Rectal smooth muscle tissue (tissue), 1 donor: ENCODE data around the gene PLEKHA5.
"Not testable (repeated sequence)": the region's sequence is repeated elsewhere in the genome, so short reads cannot be mapped to it uniquely, and the experiment has no call there.

Experiments
- H3K27ac ChIP-seq: one replicate; pipeline ENCODE4 v1.7.0; 2013; ENCODE audit warnings: low read depth, low read length, inconsistent platforms
- H3K27me3 ChIP-seq: one replicate; pipeline ENCODE4 v1.7.0; 2013; ENCODE audit warnings: low read length; ENCODE audit not compliant: control insufficient read depth, insufficient read depth
- H3K36me3 ChIP-seq: one replicate; pipeline ENCODE4 v1.7.0; 2013; ENCODE audit warnings: low read length; ENCODE audit not compliant: control insufficient read depth, insufficient read depth
- H3K4me1 ChIP-seq: one replicate; pipeline ENCODE4 v1.7.0; 2013; ENCODE audit warnings: low read length; ENCODE audit not compliant: control insufficient read depth, insufficient read depth
- H3K4me3 ChIP-seq: one replicate; pipeline ENCODE4 v1.7.0; 2013; ENCODE audit warnings: low read length
- H3K9ac ChIP-seq: one replicate; pipeline ENCODE4 v1.7.0; 2013; ENCODE audit warnings: low read length

The PLEKHA5 gene

GRCh38 chr12:19214020-19214419, 84.5 kb downstream of the PLEKHA5 start:
- H3K4me3 ChIP-seq: no peak overlapping the region

DNA sequence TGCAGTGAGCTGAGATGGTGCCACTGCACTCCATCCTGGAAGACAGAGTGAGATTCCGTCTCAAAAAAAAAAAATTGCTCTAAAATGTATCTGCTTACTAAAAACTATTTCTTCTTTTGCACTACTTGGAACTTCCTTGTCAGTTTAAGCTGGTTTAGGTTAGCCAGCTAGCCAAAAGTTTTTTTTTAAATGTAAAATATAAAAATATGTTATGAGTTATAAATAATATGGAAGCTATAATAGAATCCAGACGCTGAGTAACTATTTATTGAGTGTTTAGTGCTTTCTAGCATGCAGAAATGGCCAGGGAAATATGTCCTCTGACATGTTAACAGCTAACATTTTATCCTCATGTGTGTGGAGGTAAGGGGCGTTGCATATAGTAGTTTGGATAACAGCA, 85.6 kb downstream of the PLEKHA5 start:
- Histone ChIP-seq H3K36me3 (no peaks in the 10 kb centered on the region), H3K4me3 (no peak overlapping the region), H3K4me1 (peaks cover 3% of the 10 kb centered on the region), H3K27ac (no peak overlapping the region), H3K9ac (no peak overlapping the region), H3K27me3 (no peaks in the 10 kb centered on the region)

More at GRCh38 chr12:19214020-19214419, 84.5 kb downstream of the PLEKHA5 start:
- Histone ChIP-seq H3K9ac (no peak overlapping the region), H3K4me1 (peaks cover 3% of the 10 kb centered on the region), H3K36me3 (no peaks in the 10 kb centered on the region), H3K27me3 (no peaks in the 10 kb centered on the region), H3K27ac (no peak overlapping the region)

DNA sequence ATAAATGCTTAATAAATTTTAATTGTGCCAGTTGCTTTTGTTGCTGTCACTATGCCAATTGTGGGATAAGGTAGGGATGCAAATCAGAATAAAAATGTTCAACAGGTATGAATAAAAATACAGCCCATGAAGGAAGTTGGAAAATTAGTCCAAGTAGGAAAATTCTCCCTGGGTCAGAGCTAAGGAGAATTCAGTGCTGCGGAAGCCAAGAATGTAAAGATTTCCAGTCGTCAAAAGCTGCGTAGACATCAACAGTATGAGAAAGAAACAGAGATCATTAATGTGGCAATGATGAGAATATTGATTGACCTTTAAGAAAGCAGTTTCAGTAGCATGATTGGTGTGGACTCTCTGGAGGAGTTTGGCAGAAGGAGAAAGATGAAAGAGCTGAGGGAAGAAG, 87.9 kb downstream of the PLEKHA5 start:
- H3K4me3 ChIP-seq: no peak overlapping the region
- H3K4me1 ChIP-seq: peaks cover 3% of the 10 kb centered on the region
- no peak overlapping the region for H3K9ac ChIP-seq
- H3K27ac ChIP-seq: no peak overlapping the region
- H3K27me3 ChIP-seq: no peaks in the 10 kb centered on the region
- H3K36me3 ChIP-seq: no peaks in the 10 kb centered on the region

DNA sequence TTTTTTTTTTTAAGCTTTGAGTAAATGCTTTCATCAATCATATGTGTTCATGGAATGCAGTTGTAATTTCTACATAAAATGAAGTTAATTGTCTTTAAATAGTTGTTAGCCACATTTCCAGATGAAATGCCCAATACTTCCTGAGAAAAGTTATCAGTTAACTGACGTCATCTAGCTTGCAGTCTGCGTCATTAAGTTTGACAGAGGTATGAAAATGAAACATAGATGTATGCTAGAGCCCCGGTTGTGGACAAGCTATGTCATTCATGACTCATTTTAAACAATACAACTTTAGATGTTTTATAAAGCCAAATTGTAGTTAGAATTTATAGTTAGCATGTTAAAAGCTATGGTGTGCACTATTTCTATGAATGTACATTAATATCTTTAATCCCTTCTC, 90.7 kb downstream of the PLEKHA5 start:
- H3K4me3 ChIP-seq: no peak overlapping the region
- H3K9ac ChIP-seq: no peak overlapping the region
- peaks cover 3% of the 10 kb centered on the region for H3K4me1 ChIP-seq
- no peaks in the 10 kb centered on the region for H3K36me3 ChIP-seq
- no peaks in the 10 kb centered on the region for H3K27me3 ChIP-seq
- H3K27ac ChIP-seq: no peak overlapping the region

- Histone ChIP-seq H3K36me3 (no peaks in the 10 kb centered on the region), H3K27me3 (no peaks in the 10 kb centered on the region), H3K4me1 (peaks cover 3% of the 10 kb centered on the region), H3K27ac (no peak overlapping the region), H3K9ac (no peak overlapping the region), H3K4me3 (no peak overlapping the region)
Observed at GRCh38 chr12:19220852-19221466, 91.4 kb downstream of the PLEKHA5 start.

- no peaks in the 10 kb centered on the region for H3K4me1 ChIP-seq
- H3K27me3 ChIP-seq: no peaks in the 10 kb centered on the region
- H3K27ac ChIP-seq: no peak overlapping the region
- no peak overlapping the region for H3K4me3 ChIP-seq
- H3K36me3 ChIP-seq: no peaks in the 10 kb centered on the region
- no peak overlapping the region for H3K9ac ChIP-seq
Observed at GRCh38 chr12:19222558-19222957, 93.0 kb downstream of the PLEKHA5 start.

DNA sequence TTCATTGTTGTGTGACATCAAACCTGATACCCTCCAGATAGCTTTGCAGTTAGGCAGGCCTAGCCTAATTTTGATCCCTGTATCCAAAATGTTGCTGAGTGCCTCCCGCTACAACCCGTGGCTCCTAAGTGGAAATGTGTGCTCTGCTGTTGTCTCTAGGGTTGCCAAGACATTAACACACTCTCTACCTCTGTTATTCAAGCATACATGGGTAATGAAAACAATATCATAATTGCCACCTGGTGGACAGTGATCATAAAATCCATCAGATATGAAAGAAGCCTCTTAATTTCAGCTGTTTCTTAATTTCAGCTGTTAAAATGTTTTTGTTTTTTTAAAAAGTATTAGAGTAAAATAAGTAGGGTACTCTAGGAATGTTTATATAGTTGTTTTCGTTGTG, 93.5 kb downstream of the PLEKHA5 start:
- Histone ChIP-seq H3K4me1 (no peaks in the 10 kb centered on the region), H3K36me3 (no peaks in the 10 kb centered on the region), H3K27ac (no peak overlapping the region)

GRCh38 chr12:19223695-19224094, 94.2 kb downstream of the PLEKHA5 start:
- H3K4me1 ChIP-seq: no peaks in the 10 kb centered on the region
- H3K27ac ChIP-seq: no peak overlapping the region

More for the DNA sequence above, 93.5 kb downstream of the PLEKHA5 start:
- no peaks in the 10 kb centered on the region for H3K27me3 ChIP-seq
- H3K9ac ChIP-seq: no peak overlapping the region
- no peak overlapping the region for H3K4me3 ChIP-seq

GRCh38 chr12:19224746-19225145, 95.2 kb downstream of the PLEKHA5 start:
- Histone ChIP-seq H3K4me1 (no peaks in the 10 kb centered on the region), H3K9ac (no peak overlapping the region), H3K27me3 (no peaks in the 10 kb centered on the region), H3K4me3 (no peak overlapping the region), H3K36me3 (no peaks in the 10 kb centered on the region), H3K27ac (no peak overlapping the region)

More at GRCh38 chr12:19223695-19224094, 94.2 kb downstream of the PLEKHA5 start:
- no peak overlapping the region for H3K4me3 ChIP-seq
- no peak overlapping the region for H3K9ac ChIP-seq
- no peaks in the 10 kb centered on the region for H3K27me3 ChIP-seq
- no peaks in the 10 kb centered on the region for H3K36me3 ChIP-seq

GRCh38 chr12:19227190-19227879, 97.8 kb downstream of the PLEKHA5 start:
- no peaks in the 10 kb centered on the region for H3K4me1 ChIP-seq
- H3K9ac ChIP-seq: no peak overlapping the region
- H3K4me3 ChIP-seq: no peak overlapping the region
- no peaks in the 10 kb centered on the region for H3K27me3 ChIP-seq
- H3K36me3 ChIP-seq: no peaks in the 10 kb centered on the region
- H3K27ac ChIP-seq: no peak overlapping the region

DNA sequence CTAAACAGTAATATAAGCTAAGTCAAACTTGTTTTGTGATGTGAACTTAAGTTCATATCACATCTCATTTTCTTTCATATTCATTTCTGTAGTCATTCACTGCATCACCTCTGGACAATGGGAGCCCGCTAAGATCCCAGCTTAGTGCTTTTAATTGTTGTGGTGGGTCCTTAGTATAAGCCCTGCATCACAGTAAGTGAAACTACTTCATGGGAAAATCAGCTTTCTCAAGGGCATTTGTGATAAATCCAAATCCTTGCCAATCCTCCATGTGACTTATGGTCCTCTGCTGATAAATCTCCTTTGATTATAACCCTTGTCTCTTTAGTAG, 98.3 kb downstream of the PLEKHA5 start:
- H3K36me3 ChIP-seq: no peaks in the 10 kb centered on the region
- no peaks in the 10 kb centered on the region for H3K4me1 ChIP-seq
- H3K9ac ChIP-seq: no peak overlapping the region
- H3K4me3 ChIP-seq: no peak overlapping the region
- H3K27ac ChIP-seq: no peak overlapping the region
- no peaks in the 10 kb centered on the region for H3K27me3 ChIP-seq

GRCh38 chr12:19229021-19229420, 99.5 kb downstream of the PLEKHA5 start:
- not testable (repeated sequence) for H3K4me3 ChIP-seq, H3K27me3 ChIP-seq, H3K9ac ChIP-seq, H3K4me1 ChIP-seq, H3K27ac ChIP-seq, H3K36me3 ChIP-seq

GRCh38 chr12:19230299-19230866, 100.8 kb downstream of the PLEKHA5 start:
- Histone ChIP-seq H3K27ac (no peak overlapping the region), H3K4me1 (peaks cover 7% of the 10 kb centered on the region), H3K4me3 (no peak overlapping the region), H3K27me3 (no peaks in the 10 kb centered on the region), H3K36me3 (no peaks in the 10 kb centered on the region), H3K9ac (no peak overlapping the region)
